ENCODE measurements around the gene CHST11. TPM values are rescaled to one million over a fixed set of nuclear protein-coding genes. Genes with fewer than 3 reads are reported as not detected.

CHST11 gene
- total RNA-seq, 1 donor from 2014 or later = 1.2 TPM

DNA sequence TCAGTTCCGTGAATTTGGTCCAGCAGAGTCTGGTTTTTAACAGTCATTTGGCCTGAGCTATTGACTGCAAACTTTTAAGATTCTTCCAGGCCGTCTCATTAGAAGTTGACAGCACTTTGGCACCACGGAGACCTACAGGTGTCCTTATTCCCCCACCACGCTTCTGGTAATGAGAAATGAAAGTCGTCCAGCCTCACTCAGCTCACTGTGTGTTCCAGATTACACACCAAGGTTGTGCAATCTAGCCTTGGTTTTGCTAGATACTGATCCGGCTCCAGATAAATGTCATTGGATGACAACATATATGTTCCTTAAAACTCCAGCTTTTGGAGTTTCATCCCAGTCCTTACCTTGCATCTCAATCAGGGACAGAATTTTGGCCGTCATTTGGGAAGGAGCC lies 210.4 kb downstream of the CHST11 start:
- peak; percentile 76 for ATAC-seq

DNA sequence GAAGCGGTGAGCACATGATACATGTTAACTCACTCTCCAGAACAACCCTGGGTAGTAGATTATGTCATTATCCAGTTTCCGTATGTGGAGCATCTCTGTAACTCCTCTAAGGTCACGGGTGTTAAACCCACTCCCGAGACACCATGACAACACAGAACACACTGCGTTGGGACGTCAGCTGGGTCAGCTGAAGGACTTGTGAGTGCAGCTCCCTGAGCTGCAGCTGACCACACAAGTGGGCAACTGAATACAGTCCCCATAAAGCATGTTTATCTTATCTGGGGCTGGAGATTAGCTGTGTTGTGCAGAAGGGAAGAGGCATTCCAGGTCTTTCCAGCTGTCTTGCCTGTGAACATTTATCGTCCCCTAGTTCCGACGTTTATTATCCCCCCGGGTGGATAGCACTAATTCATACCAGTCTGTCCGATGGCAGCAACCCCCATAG lies 211.5 kb downstream of the CHST11 start:
- no peak for DNase-seq (ENCODE audit: low spot score)
- no peak for ATAC-seq

More for the DNA sequence above, 210.4 kb downstream of the CHST11 start:
- DNase-seq (ENCODE audit: low spot score) = no peak

DNA sequence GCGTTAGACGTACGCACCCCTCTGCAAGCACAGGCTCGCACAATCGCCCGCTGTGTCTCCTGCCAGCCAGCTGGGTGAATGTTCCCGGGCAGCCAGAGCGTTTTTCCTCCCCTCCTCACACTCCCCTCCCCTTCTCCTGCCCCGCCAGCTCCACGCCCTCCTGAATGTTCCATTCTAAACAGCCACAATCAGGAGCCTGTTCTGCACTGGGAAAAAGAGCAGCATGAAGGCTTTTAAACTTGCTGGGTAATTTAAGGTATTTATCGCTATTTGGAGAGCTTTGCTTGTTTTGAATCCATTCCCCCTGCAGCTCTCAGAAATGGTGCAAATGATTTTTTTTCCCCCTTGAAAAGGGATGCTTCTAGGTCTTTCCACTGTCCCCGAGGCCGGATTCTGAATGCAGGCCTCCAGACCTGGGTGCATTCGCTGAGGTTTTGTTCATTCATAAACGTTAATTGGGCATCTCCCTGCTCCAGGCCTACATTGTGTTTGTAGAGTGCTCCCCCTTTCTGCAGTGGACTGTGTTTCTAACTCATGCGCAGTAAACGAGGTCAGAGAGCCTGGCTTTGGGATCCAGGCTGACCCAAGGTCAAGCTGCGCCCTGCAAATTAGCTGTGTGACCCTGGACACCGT lies 212.5 kb downstream of the CHST11 start:
- DNase-seq (ENCODE audit: low spot score) (no peak), ATAC-seq (no peak)

DNA sequence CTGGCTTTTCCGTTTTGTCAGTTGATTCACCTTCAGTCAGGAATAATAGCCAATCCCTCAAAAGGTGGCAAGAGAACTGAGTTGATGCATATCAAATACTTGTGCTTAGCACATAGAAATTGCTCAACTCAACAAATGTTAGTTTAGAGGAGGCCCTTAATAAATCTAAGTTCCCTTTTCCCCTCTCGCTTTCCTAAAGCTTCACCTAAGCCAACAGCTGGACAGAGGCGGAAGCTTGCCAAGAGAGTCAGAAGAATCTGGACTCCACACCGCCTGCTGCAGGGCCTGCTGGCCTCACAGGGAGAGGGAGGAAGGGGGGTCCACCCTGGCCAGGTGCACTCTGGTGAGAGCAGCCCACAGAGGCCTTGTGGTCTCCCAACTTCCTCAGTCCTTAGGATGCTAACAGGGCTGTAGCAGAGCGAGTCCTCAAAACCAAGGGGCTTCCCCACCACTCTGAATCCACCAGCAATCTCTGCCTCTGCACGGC lies 213.1 kb downstream of the CHST11 start:
- ATAC-seq = peak; percentile 33

DNA sequence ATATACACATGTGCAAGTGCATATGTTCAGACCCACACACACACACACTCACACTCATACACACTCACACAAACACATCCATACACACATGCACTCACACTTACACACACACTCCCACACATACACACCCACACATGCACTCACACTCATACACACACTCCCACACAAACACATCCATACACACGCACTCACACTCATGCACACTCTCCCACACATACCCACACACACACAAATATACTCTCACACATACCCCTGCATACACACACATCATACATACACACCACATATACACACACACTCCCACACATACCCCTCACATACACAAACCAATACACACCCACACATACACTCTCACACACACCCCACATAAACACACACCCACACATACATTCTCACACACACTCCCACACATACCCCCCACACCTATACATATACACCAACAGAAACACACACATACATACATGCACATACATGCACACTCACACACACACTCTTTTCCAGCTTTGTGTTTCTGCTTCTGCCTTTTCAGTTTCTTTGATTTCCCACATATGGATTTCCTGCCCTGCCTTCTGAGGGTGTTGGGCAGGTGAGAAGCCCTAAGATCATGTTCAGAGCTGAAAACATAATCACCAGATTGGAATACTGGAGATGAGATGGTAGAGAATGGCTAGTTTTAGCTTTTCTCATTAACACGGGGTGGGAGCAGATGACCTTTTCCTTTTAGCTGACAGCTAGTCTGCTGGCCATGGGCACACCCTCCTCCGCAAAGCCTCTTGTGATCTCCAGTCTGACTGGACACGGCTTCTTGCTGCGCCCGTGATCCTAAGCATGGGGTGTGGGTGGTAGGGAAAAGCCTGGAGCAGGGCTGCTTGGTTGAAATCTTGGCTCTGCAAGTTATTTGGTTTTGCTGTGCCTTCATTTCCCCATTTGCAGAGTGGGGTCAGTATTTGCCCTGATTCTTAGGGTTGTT lies 214.0 kb downstream of the CHST11 start:
- DNase-seq (ENCODE audit: low spot score) (no peak), ATAC-seq (no peak)

More for the DNA sequence above, 213.1 kb downstream of the CHST11 start:
- DNase-seq (ENCODE audit: low spot score) = no peak

DNA sequence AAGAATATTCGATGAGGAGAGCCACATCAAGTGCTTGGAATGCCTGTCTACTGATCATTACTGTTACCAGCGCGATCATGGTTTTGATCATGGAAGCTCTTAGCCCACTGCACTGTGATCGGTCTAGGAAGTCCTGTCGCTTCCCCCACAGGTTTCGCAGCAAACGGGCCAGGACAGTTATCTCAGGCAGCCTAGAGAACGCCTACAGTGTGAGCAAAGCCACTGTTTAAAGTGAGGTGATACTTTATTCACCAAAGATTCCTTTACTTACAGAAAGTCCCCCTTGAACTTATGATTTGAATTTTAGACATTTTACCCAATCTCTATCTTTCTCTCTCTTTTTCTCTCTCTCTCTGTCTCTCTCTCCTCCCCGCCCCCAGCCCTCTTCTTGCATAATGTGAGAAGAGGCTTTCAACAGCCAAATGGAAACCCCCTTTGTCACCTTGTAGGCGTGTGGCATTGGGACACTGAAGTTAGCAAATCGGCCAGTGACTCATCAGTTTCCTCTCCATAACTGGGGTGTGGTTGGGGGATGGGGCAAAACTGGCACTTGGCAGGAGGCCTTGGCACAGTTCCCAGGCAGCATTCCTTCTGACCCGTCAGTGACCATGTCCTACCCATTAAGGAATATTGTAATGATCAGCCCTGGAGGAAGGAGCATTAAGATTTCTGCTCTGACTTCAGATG lies 214.8 kb downstream of the CHST11 start:
- peak; percentile 56 for ATAC-seq

DNA sequence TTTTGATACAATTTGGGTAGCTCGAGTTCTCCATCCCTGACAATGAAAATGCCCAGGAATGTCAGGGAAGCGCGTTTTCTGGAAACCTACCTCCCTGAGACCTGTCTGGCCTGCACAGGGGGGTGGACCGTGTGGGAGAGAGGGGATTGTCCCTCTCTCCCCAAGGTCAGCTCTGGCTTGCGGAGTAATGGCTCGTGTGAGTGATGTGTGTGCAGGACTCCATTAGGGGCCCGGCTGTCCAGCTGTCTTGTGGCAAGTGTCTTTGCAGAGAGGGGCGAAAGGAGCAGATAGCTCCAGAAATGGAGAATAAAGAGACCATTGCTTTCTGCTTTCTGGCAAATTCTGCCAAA lies 215.3 kb downstream of the CHST11 start:
- DNase-seq (ENCODE audit: low spot score) = no peak

More for the DNA sequence above, 214.8 kb downstream of the CHST11 start:
- peak; percentile 81 for DNase-seq (ENCODE audit: low spot score)

DNA sequence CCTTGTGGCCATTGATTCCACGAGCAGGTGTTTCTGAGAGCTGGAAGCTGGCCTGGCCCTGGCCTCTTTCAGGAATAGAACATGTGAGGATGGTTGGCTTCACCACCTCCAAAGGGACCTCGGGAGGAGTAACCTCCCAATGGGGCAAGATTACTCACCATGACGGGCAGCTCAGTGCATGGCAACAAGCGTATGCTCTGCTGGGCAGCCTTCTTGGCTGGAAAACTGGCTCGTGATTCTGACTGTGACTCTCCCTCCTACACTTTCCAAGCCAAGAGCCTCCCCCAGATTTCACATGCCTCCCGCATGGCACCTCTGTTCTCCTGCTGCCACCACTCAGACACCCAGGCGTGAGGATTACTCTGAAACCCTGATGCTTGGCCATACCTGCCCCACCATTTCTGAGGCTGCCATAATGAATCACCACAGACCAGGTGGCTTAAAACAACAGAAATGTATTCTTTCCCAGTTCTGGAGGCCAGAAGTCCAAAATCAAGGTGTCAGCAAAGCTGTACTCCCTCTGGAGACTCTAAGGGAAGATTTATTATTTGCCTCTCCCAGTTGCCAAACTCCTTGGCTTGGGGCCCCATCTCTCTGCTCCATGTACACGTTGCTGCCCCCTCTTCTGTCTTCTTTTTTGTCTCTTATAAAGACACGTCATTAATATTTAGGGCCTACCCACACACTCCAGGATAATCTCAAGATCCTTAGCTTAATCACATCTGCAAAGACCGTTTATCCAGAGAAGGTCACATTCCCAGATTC lies 215.9 kb downstream of the CHST11 start:
- DNase-seq (ENCODE audit: low spot score) (no peak), ATAC-seq (no peak)

More for the DNA sequence above, 215.3 kb downstream of the CHST11 start:
- ATAC-seq = no peak

DNA sequence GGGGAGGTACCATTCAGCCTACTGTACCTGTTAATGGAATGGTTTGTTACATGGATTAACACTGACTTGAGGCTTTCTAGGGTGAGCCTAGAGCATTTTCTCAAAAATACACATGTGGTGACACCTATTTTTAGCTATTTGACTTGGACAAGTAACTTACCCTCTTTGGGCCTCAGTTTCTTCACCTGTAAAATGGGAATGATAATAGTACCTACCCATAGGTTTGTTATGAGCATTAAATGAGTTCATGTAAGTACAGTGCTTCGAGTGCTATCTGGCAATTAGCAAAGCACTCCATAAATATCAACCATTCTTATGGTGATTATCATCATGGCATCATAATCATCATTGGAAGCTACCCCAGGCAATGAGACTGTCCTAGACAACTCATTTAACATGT lies 216.5 kb downstream of the CHST11 start:
- DNase-seq (ENCODE audit: low spot score) (no peak), ATAC-seq (no peak)

DNA sequence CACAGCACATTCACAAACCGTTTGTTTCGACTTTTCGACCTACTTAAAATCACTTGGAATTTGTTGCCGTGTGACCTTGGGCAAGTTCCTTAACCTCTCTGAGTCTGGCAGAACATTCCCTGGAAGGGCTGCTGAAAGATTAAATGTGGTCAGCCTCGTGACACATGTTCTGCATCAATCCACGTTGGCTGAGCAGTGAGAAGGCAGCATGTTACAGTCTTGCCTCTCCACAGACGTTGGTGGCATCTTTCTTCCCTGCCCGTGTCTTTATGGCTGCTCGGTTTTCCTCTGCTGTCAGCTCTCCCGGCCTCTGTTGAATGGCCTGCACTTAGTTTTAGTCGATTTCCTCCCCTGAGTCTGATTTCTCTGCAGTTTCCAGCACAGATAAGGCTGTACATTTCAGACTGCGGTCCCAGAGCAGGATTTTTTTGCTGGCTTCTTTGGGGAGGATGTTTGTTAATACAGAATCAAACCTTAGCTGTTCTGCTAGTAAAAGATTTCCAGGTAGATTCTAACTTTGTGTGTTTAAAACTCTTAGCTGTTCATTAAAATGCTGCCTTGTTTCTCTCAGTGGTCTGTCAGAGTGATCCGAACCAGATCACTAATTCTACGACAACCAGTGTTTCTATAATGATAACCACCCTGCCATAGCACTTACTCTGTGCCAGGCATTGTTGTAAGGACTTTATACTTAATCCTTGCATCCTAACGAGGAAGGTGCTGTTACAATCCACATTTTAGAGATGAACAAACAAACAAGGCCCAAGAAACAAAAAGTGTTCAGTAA lies 217.1 kb downstream of the CHST11 start:
- no peak for ATAC-seq
- no peak for DNase-seq (ENCODE audit: low spot score)

DNA sequence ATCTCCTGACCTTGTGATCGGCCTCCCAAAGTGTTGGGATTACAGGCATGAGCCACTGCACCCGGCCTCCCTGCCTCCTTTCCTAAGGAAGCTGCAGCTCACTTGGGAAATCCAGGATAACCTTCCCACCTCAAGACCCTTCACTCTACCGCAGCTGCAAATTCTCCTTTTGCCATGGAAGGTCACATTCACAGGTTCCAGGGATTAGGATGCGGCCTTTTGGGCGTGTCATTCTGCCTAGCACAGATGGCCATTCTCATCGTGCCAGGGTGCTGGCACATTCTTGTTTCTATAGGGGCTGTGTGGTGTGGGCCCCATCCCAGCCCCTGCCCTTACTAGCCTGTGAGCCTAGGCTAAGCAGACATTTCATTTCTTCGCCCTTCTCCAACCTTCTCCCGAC lies 219.9 kb downstream of the CHST11 start:
- DNase-seq (ENCODE audit: low spot score) (no peak), ATAC-seq (no peak)

DNA sequence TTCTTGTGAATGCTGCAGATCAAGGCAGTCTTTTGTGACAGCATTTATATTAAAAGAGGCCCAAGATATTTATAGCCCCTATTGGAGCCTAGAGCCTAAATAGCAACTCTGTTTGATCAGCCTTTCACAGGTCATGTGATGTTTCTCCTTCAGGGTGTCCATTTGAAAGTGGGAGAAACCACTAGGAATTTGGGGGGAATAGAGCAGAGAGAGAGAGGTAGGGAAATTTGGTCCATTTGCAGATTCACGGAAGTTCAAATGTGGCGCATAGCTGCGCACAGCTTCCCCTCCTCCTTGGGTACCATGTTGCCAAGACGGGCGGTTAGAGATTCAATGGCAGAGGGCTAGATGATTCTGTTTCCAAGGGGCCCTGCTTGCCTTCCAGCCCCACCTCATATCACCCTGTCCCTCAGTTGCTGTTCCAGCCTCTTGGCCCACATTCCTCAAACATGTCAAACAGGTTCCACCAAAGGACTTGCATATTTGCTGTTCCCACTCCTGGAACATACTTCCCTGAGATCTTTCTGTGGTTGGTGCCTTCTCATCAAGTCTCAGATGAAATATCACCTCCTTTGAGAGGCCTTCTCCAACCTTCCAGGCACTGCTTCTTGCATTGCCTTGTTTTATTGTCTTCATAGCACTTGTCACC lies 220.8 kb downstream of the CHST11 start:
- no peak for DNase-seq (ENCODE audit: low spot score)
- ATAC-seq = no peak

DNA sequence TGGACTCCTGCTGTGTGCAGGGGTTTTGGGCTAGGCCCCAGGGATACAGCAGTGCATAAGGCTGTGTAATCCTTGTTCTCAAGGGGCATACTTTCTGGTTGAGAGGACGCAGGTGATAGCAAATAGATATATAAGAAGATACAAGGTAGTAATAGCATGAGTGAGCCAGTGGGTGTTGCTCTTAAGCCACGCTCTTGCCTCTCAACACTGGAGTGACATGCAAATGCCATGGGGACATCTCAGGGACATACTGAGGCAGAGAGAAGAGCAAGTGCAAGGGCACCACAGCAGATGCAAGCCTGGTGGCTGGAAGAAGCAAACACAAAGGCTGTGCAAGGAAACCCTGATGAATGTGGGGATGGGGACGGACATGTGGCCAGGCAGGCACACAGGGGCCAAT lies 223.3 kb downstream of the CHST11 start:
- no peak for DNase-seq (ENCODE audit: low spot score)
- ATAC-seq = peak; percentile 72

DNA sequence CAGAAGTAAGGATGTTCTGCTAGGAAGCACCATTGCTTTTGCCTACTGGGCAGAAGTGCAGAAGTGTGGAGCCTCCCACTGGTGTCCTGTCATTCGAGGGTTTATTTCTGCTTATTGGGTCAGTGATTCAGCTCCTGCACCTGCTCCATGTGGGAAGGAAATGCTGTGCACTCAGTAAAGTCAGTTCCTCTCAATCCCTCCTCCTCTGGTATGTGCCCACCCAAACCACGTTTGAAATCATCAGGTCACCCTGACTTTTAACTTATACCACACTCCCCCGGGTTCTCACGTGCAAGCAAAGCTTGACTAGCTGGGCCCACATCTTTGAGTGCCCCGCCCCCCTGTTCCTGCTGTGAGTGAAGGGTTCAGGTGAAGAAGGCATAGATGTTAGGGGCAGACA lies 223.7 kb downstream of the CHST11 start:
- ATAC-seq = no peak

DNA sequence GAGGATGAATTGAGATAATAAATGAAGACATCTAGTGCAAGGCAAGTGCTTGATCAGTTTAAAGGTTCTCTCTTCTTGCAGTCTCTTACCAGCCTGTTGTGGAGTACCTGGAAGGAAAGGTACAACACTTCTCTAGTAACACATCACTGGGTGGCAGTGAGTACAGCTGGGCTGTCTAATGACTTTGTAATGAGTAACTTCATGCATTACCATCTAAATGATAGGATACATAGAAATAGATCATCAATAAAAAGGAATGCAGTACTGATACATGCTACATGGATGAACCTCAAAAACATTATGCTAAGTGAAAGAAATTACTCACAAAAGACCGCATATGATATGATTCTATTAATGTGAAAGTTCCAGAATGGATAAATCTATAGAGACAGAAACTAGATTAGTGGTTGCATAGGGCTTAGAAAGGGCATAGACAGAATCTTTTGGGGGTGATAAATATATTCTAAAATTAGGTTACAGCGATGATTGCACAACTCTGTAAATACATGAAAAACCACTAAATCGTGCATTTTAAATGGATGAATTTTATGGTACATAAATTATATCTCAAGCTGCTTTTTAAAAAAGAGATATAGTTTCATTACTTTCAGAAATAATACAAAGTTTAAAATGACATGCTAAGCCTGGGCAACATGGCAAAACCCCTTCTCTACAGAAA lies 224.4 kb downstream of the CHST11 start:
- ATAC-seq (no peak), DNase-seq (ENCODE audit: low spot score) (no peak)

More for the DNA sequence above, 223.7 kb downstream of the CHST11 start:
- no peak for DNase-seq (ENCODE audit: low spot score)

DNA sequence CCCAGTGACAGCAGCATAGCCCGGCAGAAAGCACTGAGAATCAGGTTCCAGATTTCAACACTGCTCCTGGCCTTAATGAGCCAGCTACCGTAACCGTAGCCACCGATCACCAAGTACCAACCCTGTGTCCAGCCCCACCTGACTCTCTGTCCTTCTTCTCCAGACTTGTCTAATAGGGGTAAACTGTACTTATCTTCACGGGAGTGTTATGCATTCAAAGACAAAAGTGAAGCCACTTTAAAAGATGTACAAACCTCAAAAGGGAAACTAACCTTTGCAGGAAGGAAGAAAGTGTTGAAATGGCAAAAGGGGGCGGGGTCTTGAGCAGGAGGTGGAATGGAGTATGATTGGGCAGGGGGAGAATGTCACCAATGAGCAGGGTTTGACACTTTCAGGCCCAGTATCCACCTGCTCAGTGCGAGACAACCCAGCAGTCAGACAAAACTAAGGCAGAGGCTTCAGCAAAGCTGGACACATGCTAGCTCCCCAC lies 226.1 kb downstream of the CHST11 start:
- DNase-seq (ENCODE audit: low spot score) = no peak
- no peak for ATAC-seq

DNA sequence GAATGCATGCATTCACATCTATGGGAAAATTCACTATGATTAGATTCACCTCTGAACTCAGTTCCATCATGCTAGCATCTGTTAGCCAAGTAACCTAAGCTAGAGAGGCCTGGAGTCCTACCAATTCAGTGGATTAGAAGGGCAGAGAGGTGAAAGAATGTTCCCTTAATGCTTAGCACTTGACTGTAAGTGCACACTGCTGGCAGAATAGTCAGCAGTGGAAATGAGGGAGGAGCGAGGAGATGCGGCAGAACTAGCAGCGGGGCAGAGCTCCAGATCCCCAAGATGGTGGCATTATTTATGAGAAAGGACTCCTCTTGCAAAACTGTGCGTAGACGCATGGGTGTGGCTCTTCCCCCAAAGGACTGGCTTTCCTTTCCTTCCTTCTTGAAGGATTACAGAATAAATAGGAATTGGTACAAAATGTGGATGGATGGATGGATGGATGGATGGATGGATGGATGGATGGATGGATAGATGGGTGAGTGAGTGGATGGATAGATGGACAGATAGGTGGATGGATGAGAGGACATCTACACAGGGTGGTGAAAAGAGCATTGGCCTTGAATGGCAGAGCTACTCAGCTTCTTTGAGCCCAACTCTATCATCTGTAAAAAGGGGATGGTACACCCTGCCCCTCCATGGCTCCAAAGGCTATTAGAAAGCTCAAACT lies 227.2 kb downstream of the CHST11 start:
- DNase-seq (ENCODE audit: low spot score) (no peak), ATAC-seq (no peak)

DNA sequence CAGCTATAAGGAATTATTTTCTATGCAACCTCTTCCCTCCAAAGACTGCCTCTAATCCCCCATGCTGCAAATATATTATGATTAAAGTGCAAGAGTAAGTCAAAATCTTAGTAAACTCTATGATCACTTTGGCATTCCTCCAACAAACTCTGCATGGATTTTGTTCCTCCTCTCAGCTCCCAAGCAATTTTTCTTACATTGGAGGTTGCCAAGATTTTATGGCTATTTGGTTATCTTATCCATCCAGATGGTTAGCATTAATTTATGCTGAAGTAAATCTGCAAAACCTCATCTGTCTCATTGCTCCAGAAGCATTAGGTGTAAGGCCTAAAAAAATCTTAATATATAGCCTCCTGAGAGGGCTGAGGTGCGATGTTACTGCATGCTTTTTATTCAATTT lies 228.1 kb downstream of the CHST11 start:
- DNase-seq (ENCODE audit: low spot score) (no peak), ATAC-seq (no peak)

Data from left lobe of liver (tissue), 2 donors.